IPS-18a (cell line): Measurements from ENCODE around the gene ESR2.
"Not testable (repeated sequence)": the region's sequence is repeated elsewhere in the genome, so short reads cannot be mapped to it uniquely, and the experiment has no call there.

Source experiments
- H3K27ac ChIP-seq: one replicate; pipeline ENCODE4 v1.5.1; 2013; ENCODE audit warnings: low read length
- H3K27me3 ChIP-seq: one replicate; pipeline ENCODE4 v1.6.1; 2013; ENCODE audit warnings: mild to moderate bottlenecking, low read length; ENCODE audit not compliant: control insufficient read depth, insufficient read depth
- H3K36me3 ChIP-seq: one replicate; pipeline ENCODE4 v1.6.1; 2013; ENCODE audit warnings: low read depth, low read length; ENCODE audit not compliant: control insufficient read depth
- H3K4me1 ChIP-seq: one replicate; pipeline ENCODE4 v1.6.1; 2013; ENCODE audit warnings: low read depth, low read length; ENCODE audit not compliant: control insufficient read depth
- H3K4me3 ChIP-seq: one replicate; pipeline ENCODE4 v1.5.1; 2013; ENCODE audit warnings: low read length
- H3K9ac ChIP-seq: one replicate; pipeline ENCODE4 v1.6.1; 2013; ENCODE audit warnings: mild to moderate bottlenecking, low read length, moderate library complexity
- H3K9me3 ChIP-seq: one replicate; pipeline ENCODE4 v1.6.1; 2013; ENCODE audit warnings: low read depth, low read length; ENCODE audit not compliant: control insufficient read depth

Gene ESR2

GRCh38 chr14:64293976-64294671, at the start of gene ESR2:
Gene ESR2 (minus strand): TSS chr14:64294371. CDS start chr14:64282985, 11,386 bp downstream.
- H3K9ac ChIP-seq: peak within 1 kb of the TSS; percentile 32
- H3K9me3 ChIP-seq: no peaks in the 10 kb centered on the region
- no peak within 1 kb of the TSS for H3K27ac ChIP-seq
- H3K27me3 ChIP-seq: peaks cover 32% of the 10 kb centered on the region
- H3K36me3 ChIP-seq: no peaks in the 10 kb centered on the region
- H3K4me3 ChIP-seq: peak within 1 kb of the TSS; percentile 58
- H3K4me1 ChIP-seq: peaks cover 7% of the 10 kb centered on the region

DNA sequence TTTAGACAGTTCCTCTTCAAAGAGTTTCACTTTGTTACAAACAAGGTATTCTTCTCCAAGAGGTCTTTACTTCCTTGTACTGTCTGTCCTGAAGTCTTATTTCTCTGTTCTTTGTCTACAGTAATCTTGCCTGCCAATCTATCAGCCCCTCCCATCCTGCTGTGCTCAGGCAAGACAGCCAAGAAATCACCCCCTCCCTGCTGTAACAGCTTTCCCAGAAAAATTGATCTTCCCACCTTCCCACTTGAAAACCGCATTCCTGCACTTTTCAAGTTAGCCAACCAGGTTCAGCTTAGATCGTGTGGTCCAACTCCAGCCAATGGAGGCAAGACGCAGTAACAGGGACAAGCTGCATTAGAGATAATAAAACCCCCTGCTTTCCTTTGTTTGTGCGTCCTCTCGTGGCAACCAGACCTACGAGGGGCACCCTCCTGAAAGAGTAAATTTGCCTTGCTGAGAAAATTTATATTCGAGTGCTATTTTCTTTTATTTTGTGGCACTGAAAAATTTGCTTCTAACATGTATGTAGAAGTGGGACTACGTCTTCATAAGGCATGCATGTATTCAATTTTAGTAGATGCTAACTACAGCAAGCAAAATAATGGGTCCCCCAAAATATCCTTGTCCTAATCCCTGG, 46.5 kb upstream of the ESR2 start:
- Histone ChIP-seq H3K27ac (no peak overlapping the region), H3K36me3 (no peaks in the 10 kb centered on the region), H3K4me1 (peaks cover 13% of the 10 kb centered on the region)

DNA sequence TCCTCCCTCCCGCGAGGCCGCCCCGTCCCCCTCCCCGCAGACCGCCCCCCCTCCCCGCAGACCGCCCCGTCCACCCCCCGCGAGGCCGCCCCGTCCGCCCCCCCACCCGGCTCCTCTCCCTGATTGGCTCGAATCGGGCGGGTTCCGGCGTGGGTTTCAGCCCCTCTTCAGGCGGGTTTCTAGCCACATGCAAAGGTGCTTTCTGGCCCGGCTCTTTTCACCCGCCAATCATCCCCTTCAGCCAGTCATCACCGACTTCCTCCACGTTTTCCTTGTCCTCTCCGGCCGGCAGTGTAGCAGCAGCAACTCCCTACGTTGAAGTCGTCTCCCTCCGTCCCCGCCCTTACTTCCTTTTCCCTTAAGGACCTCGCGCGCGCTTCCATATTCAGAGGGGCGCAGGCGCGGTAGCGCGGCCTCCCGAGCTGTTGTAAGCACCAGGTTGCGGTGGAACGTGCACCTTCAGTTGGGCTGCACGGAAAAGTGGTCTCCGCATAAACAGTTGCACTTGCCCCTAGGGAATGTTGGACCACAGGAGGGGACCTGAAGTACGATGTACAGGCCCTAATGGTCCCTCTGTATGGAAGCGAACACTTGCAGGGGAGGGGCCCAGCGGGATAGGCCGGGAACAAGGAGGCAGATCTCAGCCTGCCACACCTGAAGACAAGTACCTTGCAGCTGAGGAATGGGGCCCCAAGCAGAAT, 44.6 kb upstream of the ESR2 start:
- no peaks in the 10 kb centered on the region for H3K36me3 ChIP-seq
- no peaks in the 10 kb centered on the region for H3K9me3 ChIP-seq
- H3K4me3 ChIP-seq: peak overlapping the region; percentile 76
- peak overlapping the region; percentile 54 for H3K27ac ChIP-seq
- no peaks in the 10 kb centered on the region for H3K27me3 ChIP-seq
- H3K4me1 ChIP-seq: peaks cover 13% of the 10 kb centered on the region
- H3K9ac ChIP-seq: peak overlapping the region; percentile 59

More for the DNA sequence above, 46.5 kb upstream of the ESR2 start:
- Histone ChIP-seq H3K9ac (no peak overlapping the region), H3K9me3 (no peaks in the 10 kb centered on the region), H3K4me3 (no peak overlapping the region), H3K27me3 (no peaks in the 10 kb centered on the region)

DNA sequence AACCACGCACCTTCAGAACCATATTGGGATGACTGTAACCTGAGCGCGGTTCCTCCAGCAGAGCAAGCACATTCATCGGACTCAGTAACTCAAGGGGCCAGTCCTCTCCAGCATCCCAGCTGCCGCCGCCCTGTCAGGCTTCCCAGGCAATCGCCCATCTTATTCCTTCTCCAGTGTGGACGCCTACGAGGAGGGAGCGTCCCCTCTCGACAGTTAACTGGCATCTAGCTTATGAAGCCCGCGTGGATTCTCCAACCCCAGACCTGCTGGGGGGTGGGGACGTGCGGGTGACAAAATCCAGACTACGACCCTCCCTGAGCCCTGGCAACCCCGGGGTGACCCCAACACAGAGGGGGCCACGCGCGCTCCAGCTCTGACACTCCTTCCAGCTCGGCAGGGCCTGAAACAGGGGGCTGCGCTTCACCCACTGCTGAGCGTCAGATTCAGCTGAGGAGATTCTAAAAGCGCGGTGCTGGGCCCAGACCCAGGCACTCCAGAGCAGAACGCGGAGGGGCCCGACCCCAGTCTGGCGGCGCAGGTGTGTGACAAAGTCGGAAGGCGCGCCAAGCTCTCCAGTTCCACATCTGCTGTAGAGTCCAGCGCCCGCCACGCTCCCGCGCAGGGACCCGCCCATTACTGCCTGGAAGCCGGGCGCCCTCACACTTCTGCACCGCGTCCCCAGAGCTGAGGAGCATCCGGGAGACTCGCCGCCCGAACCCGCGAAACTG, 43.9 kb upstream of the ESR2 start:
- Histone ChIP-seq H3K4me1 (peaks cover 13% of the 10 kb centered on the region), H3K27ac (peak overlapping the region; percentile 16), H3K27me3 (no peaks in the 10 kb centered on the region), H3K9ac (peak overlapping the region; percentile 81), H3K4me3 (peak overlapping the region; percentile 76), H3K9me3 (no peaks in the 10 kb centered on the region), H3K36me3 (no peaks in the 10 kb centered on the region)

GRCh38 chr14:64329149-64329548, 35.0 kb upstream of the ESR2 start:
- Histone ChIP-seq H3K4me3 (no peak overlapping the region), H3K36me3 (no peaks in the 10 kb centered on the region), H3K27me3 (no peaks in the 10 kb centered on the region), H3K4me1 (peaks cover 3% of the 10 kb centered on the region), H3K27ac (no peak overlapping the region), H3K9ac (no peak overlapping the region), H3K9me3 (no peaks in the 10 kb centered on the region)

DNA sequence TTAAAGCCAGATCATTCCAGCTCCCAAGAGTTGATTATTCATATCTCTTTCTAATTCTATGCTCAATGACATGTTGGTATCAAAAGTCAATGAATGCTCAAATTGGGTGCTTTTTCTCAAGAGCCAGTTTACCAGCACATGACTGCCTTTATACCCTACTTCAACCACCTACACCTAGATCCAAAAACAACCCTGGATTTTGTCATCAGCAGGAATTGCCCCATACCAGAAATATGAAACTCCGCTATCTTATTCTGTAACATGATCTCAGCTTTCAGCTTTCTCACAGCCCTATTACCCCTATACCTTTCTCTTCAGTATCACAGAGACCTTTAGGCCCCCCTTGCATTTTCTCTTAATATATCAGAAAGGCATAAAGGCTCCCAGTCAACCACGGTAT, 32.3 kb upstream of the ESR2 start:
- Histone ChIP-seq H3K4me1 (peaks cover 3% of the 10 kb centered on the region), H3K4me3 (no peak overlapping the region), H3K9ac (no peak overlapping the region), H3K27ac (no peak overlapping the region), H3K9me3 (no peaks in the 10 kb centered on the region), H3K36me3 (no peaks in the 10 kb centered on the region), H3K27me3 (no peaks in the 10 kb centered on the region)

DNA sequence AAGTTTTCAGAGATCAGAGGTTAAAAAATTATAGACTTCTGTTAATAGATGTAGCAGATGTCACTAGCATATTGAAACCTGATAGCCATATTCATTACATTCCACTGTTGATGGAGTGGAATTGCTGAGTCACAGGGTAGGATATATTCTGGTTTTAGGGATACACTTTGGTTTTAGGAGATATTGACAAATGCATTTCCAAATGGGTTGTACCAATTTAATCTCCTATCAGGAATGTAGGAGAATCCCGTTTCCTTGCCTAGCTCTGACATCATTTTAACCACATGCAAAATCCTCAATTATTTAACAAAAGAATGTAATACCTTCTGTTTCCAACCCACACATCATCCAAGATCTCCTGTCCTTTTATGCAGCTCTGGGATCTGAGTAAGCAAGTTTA, 30.7 kb upstream of the ESR2 start:
- H3K27me3 ChIP-seq: no peaks in the 10 kb centered on the region
- no peak overlapping the region for H3K9ac ChIP-seq
- peaks cover 3% of the 10 kb centered on the region for H3K4me1 ChIP-seq
- H3K36me3 ChIP-seq: no peaks in the 10 kb centered on the region
- no peaks in the 10 kb centered on the region for H3K9me3 ChIP-seq
- H3K27ac ChIP-seq: no peak overlapping the region
- H3K4me3 ChIP-seq: no peak overlapping the region

- Histone ChIP-seq H3K9ac (no peak overlapping the region), H3K36me3 (no peaks in the 10 kb centered on the region), H3K4me1 (peaks cover 3% of the 10 kb centered on the region), H3K4me3 (no peak overlapping the region), H3K27me3 (no peaks in the 10 kb centered on the region), H3K9me3 (no peaks in the 10 kb centered on the region), H3K27ac (no peak overlapping the region)
These were observed 30.3 kb upstream of the ESR2 start for GRCh38 chr14:64324461-64324860.

DNA sequence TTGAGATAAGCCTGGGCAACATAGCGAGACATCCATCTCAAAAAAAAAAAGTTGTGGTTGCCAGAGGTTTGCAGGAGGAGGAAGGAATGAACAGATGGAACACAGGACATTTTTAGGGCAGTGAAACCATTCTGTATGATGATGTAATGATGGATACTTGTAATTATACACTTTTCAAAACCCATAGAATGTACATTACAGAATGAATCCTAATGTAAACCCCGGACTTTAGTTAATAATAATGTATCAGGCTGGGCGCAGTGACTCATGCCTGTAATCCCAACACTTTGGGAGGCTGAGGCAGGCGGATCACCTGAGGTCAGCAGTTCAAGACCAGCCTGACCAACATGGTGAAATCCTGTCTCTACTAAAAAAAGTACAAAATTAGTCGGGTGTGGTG, 26.2 kb upstream of the ESR2 start:
- H3K27me3 ChIP-seq, H3K36me3 ChIP-seq, H3K9ac ChIP-seq, H3K27ac ChIP-seq, H3K4me3 ChIP-seq, H3K9me3 ChIP-seq, H3K4me1 ChIP-seq: not testable (repeated sequence)

DNA sequence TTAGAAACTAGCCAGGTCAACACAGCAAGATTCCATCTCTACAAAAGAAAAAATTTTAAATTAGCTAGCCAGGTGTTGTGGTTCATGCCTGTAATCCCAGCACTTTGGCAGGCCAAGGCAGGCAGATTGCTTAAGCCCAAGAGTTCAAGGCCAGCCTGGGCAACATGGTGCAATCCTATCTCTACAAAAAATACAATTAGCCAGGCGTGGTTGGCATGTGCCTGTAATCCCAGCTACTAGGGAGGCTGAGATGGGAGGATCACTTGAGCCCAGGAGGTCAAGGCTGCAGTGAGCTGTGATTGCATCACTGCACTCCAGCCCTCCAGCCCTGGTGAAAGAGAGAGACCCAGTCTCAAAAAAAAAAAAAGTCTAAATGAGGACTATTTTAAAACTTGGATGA, 24.5 kb upstream of the ESR2 start:
- not testable (repeated sequence) for H3K27ac ChIP-seq, H3K27me3 ChIP-seq, H3K4me1 ChIP-seq, H3K9me3 ChIP-seq, H3K4me3 ChIP-seq, H3K9ac ChIP-seq, H3K36me3 ChIP-seq

DNA sequence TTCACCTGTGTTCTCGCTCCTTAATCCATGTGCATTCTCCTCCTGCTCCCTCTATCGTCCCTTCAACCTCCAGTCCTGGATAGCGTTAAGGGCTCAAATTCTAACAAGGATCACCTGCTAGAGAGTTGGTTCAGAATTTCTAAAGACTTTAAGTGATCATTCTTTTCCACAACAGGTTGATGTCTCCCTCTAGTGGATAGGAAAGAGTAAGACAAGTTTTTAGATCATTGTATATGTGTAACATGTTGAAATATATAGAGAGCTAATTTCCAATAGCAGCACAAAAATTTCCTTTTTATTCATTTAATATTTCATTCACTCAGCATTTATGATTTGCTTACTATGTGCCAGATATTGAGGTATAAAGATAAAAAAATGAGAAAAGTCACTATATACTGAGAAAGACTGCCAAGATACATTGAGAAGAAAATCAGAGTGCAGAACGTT, 9.3 kb upstream of the ESR2 start:
- Histone ChIP-seq H3K4me3 (no peak overlapping the region), H3K27ac (no peak overlapping the region)

More for the DNA sequence above, 9.3 kb upstream of the ESR2 start:
- no peak overlapping the region for H3K9ac ChIP-seq
- no peaks in the 10 kb centered on the region for H3K27me3 ChIP-seq
- H3K4me1 ChIP-seq: no peaks in the 10 kb centered on the region
- H3K36me3 ChIP-seq: no peaks in the 10 kb centered on the region
- H3K9me3 ChIP-seq: no peaks in the 10 kb centered on the region
